Body of pancreas (tissue), 4 donors: Measurements from ENCODE around the gene CXADR. TPM values are rescaled to one million over a fixed set of nuclear protein-coding genes. Genes with fewer than 3 reads are reported as not detected.

ENCODE experiments used
- ATAC-seq: fragments of 150-250 bp; one replicate; pipeline ENCODE4 v1.9.1; 2016
- DNase-seq, 4 donors: peaks; one replicate each; pipeline ENCODE4 v3.0.0-alpha.2; 2019
- H3K27ac ChIP-seq, 4 donors: fragments of 200-600 bp; sonication (generic); 1 replicate in 3 of 4; 2 replicates in 1 of 4; pipeline versions ENCODE4 v1.5.1 to v1.6.1; 2016 to 2019; ENCODE audit warnings: mild to moderate bottlenecking in 1 of 4, mixed read lengths in 1 of 4, moderate library complexity in 1 of 4
- H3K27me3 ChIP-seq, 2 donors: fragments of 200-600 bp; sonication (generic); one replicate each; pipeline ENCODE4 v1.6.0; 2016; ENCODE audit warnings: mild to moderate bottlenecking in 1 of 2
- H3K36me3 ChIP-seq, 2 donors: fragments of 200-600 bp; sonication (generic); replicated peaks in 1 of 2; 2 replicates each; pipeline ENCODE4 v1.5.1; 2016; ENCODE audit warnings: low read depth in 2 of 2; ENCODE audit not compliant: insufficient read depth in 1 of 2
- H3K4me1 ChIP-seq: fragments of 200-600 bp; sonication (generic); one replicate; pipeline ENCODE4 v1.6.0; 2016
- H3K4me3 ChIP-seq, 2 donors: fragments of 200-600 bp; sonication (generic); 1 replicate in 1 of 2; 2 replicates in 1 of 2; pipeline ENCODE4 v1.5.1; 2016 to 2019
- H3K9me3 ChIP-seq, 3 donors: fragments of 200-600 bp; sonication (generic); 1 replicate in 2 of 3; 2 replicates in 1 of 3; pipeline ENCODE4 v1.5.1; 2016
- CTCF ChIP-seq, 7 experiments: fragments of 450-650 bp in 4 of 7; fragments of 200-600 bp in 3 of 7; sonication (generic) in 3 of 7; IDR thresholded peaks; one replicate each; pipeline ENCODE4 v1.5.1; 2016 to 2019; ENCODE audit warnings: antibody characterized with exemption in 7 of 7
- POLR2A ChIP-seq, 3 donors: fragments of 450-650 bp; IDR thresholded peaks; one replicate each; pipeline ENCODE4 v1.6.1; 2016; ENCODE audit warnings: antibody characterized with exemption in 3 of 3, mild to moderate bottlenecking in 2 of 3
- WGBS, 2 donors: methylation state at CpG; one replicate each; pipeline ENCODE4 v1.1.5; 2017; 5-methylcytosine and 5-hydroxymethylcytosine counted together
- intact Hi-C: fragments of 100-400 bp; cut with DNase I; formaldehyde crosslinking; loops from one replicate; pipeline ENCODE4 v1.15.1; 2023
- total RNA-seq, 2 donors: library from RNA; depleted of rRNA; stranded (reverse); fragments of >200 nt; gene quantifications; one replicate each; pipeline ENCODE4 v1.1.0, GENCODE V29; 2016

CXADR gene
- total RNA-seq, 2 donors from 2014 or later, result 28.8 to 41.9 TPM

GRCh38 chr21:17492415-17493168 lies 20.3 kb upstream of the CXADR start:
- ATAC-seq, result no peak
- WGBS, 2 donors, result 90% methylated on average over 6 of the region's 6 CpGs
- Histone ChIP-seq H3K4me1 (peaks cover 5% of the 10 kb centered on the region), H3K36me3 (no peaks in the 10 kb centered on the region), H3K4me3 (no peak overlapping the region), H3K9me3 (no peaks in the 10 kb centered on the region), H3K27ac (no peak overlapping the region), H3K27me3 (no peaks in the 10 kb centered on the region)
- intact Hi-C loops, result no loop called here
- DNase-seq, result no peak
- TF ChIP-seq POLR2A (IDR thresholded peaks at IDR 0.05), result no peak
- no peak for TF ChIP-seq CTCF (IDR thresholded peaks at IDR 0.05)

- Histone ChIP-seq H3K9me3 (no peaks in the 10 kb centered on the region), H3K27me3 (no peaks in the 10 kb centered on the region), H3K36me3 (no peaks in the 10 kb centered on the region), H3K27ac (no peak overlapping the region), H3K4me3 (no peak overlapping the region), H3K4me1 (peaks cover 5% of the 10 kb centered on the region)
- 81 to 93% methylated on average over 3 of the region's 3 CpGs for WGBS, 2 donors
- intact Hi-C loops, result no loop called here
- TF ChIP-seq CTCF (IDR thresholded peaks at IDR 0.05) (no peak), POLR2A (IDR thresholded peaks at IDR 0.05) (no peak)
- no peak for DNase-seq
- no peak for ATAC-seq
These were observed 18.8 kb upstream of the CXADR start for GRCh38 chr21:17494051-17494450.

- no peak for ATAC-seq
- intact Hi-C loops, result no loop called here
- H3K36me3 ChIP-seq, result no peaks in the 10 kb centered on the region
- H3K9me3 ChIP-seq, result no peaks in the 10 kb centered on the region
- TF ChIP-seq POLR2A (IDR thresholded peaks at IDR 0.05) (no peak), CTCF (IDR thresholded peaks at IDR 0.05) (no peak)
- WGBS, 2 donors, result 73 to 78% methylated on average over 2 of the region's 2 CpGs
- no peak overlapping the region for H3K27ac ChIP-seq
- no peaks in the 10 kb centered on the region for H3K27me3 ChIP-seq
- no peak overlapping the region for H3K4me3 ChIP-seq
- no peak for DNase-seq
- H3K4me1 ChIP-seq, result no peaks in the 10 kb centered on the region
These were observed 17.2 kb upstream of the CXADR start for GRCh38 chr21:17495680-17496079.

- no peaks in the 10 kb centered on the region for H3K36me3 ChIP-seq
- H3K9me3 ChIP-seq, result no peaks in the 10 kb centered on the region
- no peaks in the 10 kb centered on the region for H3K27me3 ChIP-seq
- DNase-seq (no peak), ATAC-seq (no peak)
- H3K27ac ChIP-seq, result no peak overlapping the region
- no peaks in the 10 kb centered on the region for H3K4me1 ChIP-seq
- H3K4me3 ChIP-seq, result no peak overlapping the region
- intact Hi-C loops, result no loop called here
- no peak for TF ChIP-seq POLR2A (IDR thresholded peaks at IDR 0.05)
- no peak for TF ChIP-seq CTCF (IDR thresholded peaks at IDR 0.05)
These were observed 15.5 kb upstream of the CXADR start for GRCh38 chr21:17497316-17497715.

- TF ChIP-seq CTCF (IDR thresholded peaks at IDR 0.05) (no peak), POLR2A (IDR thresholded peaks at IDR 0.05) (no peak)
- no peak overlapping the region for H3K4me3 ChIP-seq
- intact Hi-C loops, result no loop called here
These were observed 14.3 kb upstream of the CXADR start for GRCh38 chr21:17498586-17498985.

More at GRCh38 chr21:17498586-17498985, 14.3 kb upstream of the CXADR start:
- Histone ChIP-seq H3K4me1 (no peaks in the 10 kb centered on the region), H3K27ac (no peak overlapping the region), H3K9me3 (no peaks in the 10 kb centered on the region), H3K36me3 (no peaks in the 10 kb centered on the region), H3K27me3 (no peaks in the 10 kb centered on the region)
- no peak for ATAC-seq
- no peak for DNase-seq
- WGBS, 2 donors, result 49 to 52% methylated on average over 2 of the region's 2 CpGs
